GM21528 (cell line): Measurements from ENCODE around the gene AOC2.
"Not testable (repeated sequence)": the region's sequence is repeated elsewhere in the genome, so short reads cannot be mapped to it uniquely, and the experiment has no call there.

Experiments
- ATAC-seq: cut with Tn5 transposase; IDR thresholded peaks from one replicate; pipeline ENCODE4 v1.9.1; 2021; ENCODE audit warnings: mild to moderate bottlenecking, moderate library complexity; ENCODE audit not compliant: unreplicated experiment, low FRiP score

The AOC2 gene

DNA sequence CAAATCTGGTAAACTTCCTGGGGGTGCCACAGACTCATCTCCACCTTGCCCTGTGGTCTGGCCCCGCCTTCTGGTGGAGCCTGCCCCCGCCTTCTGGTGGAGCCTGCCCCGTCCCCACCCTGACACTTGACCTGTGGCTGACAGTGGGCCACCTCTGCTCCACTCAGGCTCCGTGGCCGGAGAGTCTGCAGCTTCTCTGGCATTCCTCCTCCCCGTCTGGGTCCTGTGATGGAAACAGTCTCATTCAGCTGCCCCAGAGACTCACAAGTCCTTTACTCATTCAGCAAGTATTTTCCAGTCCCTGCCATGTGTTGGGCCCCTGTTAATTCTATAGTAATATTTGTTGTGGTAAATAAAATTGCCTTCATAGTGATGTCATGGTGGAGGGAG lies 35.2 kb downstream of the AOC2 start:
- ATAC-seq: no peak

DNA sequence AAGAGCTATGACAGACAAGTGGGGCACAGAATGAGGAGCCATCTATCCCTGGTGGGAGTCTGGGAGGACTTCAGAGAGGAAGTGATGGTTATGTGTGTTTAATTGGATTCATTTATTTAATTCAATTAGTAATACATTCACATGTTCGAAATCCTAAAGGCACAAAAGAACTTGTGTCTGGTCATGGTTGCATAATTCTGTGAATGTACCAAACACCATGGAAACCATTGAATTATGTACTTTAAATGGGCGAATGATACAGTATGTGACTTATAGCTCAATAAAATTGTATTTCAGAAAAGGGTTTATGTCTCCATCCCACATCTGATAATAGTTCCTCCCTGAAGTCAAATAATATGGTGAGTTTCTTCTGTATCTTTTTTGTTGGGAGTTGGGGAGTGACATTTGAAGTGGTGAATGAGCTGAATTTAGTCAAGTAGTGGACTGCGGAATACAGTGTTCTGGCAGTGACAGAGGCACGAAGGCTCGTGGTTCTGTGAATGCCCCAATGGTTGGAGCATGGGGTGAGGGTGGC lies 36.5 kb downstream of the AOC2 start:
- no peak for ATAC-seq

DNA sequence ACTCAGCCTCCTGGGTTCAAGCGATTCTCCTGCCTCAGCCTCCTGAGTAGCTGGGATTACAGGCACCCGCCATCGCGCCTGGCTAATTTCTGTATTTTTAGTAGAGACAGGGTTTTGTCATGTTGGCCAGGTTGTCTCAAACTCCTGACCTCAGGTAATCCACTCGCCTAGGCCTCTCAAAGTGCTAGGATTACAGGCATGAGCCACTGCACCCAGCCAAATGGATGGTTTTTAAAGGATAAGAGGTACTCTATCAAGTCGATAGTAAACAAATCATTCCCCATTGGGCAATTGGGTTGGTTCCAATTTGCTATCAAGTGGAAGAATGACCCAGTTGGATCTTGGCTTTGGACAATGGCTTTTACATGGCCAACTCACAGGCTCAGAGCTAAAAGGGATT lies 37.3 kb downstream of the AOC2 start:
- ATAC-seq: not testable (repeated sequence)

DNA sequence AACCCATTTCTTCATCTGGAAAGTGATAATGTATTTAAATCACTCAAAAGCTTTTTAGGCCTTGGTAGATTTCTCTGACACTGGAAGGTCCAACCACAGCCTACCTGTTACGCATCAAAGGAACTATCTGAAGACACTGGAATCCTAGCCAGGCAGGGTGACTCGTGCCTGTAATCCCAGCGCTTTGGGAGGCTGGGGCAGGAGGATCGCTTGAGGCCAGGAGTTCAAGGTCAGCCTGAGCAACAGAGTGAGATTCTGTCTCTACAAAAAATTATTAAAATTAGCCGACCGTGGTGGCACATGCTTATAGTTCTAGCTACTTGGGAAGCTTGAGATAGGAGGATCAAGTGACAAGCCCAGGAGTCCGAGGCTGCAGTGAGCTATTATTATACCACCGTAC lies 37.8 kb downstream of the AOC2 start:
- ATAC-seq: no peak

DNA sequence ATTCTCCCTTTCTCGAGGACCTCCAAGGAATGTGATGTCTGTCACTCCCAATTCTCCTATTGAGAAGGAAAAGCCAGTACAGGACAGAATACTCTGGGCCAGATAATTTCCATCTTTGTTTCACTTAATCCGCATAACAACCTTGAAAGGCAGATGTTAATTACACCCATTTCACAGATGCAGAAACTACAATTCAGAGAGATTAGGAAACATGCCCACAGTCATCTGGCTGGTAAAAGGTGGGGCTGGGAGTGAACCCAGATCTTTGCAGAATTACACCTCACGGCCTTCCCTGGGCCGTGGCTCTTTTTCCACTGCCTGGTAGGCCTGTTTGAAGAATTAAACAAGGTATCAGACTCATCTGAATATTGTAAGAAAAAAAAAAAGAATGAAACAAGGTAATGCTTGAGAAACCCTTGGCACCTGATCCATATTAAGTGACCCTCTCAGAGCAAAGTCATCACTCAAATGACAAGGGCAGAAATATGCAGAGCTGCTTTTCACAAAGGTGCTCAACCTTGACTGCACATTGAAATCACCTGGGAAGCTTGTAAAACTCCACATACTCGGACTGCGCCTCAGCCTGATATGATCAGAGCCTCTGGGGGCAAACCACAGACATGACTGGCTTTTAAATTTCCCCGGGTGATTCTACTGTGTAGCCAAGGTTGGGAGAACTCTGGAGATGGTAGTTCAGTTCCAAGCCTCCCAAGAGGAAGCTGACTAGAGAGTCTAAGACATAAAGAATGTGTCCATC lies 39.6 kb downstream of the AOC2 start:
- ATAC-seq: no peak

DNA sequence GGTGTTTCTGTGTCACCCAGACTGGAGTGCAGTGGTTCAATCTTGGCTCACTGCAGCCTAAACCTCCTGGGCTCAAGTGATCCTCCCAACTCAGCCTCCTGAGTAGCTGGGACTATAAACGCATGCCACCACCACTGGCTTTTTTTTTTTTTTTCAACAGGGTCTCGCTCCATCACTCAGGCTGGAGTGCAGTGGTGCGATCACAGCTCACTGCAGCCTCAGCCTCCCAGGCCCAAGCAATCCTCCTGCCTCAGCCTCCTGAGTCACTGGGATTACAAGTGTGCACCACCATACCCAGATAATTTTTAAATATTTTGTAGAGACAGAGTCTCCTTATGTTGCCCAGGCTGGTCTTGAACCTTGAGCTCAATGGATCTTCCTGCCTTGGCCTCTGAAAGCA lies 41.4 kb downstream of the AOC2 start:
- not testable (repeated sequence) for ATAC-seq

DNA sequence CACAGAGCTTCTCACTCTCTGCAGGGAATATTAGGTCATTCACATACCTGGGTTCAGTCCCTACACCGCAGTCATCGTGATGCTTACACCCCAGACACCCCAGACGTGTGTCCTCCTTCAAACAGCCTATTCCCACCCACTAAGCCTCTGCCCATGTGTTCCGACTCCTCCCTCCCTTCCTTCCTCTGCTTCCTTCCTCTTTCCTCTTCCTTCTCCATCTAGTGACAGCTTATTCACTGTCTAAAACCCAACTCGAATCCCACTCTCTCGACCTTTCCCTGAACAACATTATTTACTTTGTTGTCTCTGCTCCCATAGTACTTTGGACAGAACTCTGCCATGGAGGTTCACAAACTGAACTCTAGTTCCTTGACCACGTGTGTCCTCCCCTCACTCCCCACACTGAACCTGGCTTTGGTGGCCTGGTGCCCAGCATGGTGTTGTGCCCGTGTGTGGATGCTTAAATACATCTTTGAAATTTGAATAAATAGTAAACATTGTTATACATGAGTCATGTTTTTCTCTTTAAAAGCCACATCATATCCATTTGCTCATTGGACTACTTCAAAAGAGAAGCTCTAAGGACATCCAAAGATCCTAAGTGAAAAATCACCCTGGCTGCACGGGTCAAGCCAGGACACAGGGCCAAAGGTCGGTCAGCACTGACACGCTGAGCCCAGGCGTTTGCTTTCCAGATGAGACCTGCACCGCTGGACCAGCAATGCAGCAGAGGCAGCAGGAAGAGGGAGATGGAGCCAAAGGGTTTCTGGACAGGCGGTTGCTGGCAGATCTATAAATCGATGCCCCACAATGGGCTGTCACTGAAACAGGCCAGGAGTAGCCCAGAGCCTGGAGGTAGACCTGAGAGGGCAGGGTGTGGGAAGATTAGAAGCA lies 42.1 kb downstream of the AOC2 start:
- ATAC-seq: no peak

DNA sequence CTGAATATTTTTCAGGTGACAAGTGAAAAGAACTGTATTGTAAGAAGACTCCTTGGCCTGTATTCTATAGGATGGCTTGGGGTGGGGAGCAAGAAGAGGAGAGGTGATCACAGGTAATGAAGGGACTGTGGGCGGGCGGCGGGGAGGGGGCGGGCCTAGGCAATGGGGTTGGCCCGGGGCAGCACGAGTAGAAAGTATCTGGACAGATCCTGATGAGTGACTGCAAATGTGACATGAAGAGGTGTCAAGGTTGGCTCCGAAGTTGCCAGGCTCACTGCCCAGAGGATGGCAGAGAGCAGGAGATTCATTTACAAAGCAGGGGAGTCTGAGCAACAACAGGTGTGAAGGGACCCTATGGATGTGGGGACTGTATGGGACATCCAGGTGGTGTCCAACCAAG lies 45.4 kb downstream of the AOC2 start:
- ATAC-seq: no peak

DNA sequence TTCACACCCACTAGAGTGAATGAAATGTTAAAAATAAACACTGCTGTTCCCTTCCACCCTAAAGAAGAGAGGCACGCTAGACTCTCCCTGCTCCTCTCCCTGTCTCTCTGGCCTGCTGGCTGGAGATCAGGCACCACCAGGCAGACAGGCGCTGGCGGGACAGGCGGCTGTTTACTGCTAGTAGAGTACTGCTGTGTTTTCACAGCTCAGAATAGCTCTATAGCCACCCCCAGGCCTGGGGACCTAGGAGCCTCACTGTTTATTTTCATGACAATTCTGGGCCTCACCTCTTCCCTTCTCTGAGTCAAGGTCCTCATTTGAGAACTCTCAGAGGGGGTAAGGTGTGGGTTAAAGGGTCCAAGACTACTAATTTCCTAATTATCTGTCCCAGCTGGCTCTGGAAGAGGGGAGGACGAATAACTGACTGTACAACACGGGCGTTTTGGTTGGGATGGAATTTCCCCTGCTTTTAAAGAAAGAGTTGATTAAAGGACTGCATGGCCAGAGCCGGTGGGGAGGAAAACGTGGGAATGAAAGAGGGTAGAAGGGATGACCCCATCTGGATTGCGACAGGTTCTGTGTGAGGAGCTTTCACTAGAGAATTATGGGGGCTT lies 47.3 kb downstream of the AOC2 start:
- ATAC-seq: no peak

DNA sequence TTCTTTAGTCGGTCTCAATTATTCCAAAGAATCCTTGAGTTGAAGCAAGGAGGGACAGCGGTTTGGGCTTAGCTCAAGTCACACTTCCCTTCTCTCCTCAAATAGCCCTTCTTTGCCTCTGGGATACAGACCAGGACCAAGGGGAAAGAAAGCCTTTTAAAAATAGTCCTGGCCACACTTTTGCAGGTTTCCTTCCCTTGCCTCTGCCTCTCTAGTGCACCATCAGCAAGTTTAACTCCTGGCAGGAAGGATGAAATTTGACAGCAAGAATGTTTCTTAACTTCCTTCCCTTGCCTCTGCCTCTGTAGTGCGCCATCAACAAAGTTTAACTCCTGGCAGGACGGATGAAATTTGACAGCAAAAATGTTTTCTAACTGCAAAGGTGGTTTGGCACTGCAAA lies 49.0 kb downstream of the AOC2 start:
- ATAC-seq: no peak

DNA sequence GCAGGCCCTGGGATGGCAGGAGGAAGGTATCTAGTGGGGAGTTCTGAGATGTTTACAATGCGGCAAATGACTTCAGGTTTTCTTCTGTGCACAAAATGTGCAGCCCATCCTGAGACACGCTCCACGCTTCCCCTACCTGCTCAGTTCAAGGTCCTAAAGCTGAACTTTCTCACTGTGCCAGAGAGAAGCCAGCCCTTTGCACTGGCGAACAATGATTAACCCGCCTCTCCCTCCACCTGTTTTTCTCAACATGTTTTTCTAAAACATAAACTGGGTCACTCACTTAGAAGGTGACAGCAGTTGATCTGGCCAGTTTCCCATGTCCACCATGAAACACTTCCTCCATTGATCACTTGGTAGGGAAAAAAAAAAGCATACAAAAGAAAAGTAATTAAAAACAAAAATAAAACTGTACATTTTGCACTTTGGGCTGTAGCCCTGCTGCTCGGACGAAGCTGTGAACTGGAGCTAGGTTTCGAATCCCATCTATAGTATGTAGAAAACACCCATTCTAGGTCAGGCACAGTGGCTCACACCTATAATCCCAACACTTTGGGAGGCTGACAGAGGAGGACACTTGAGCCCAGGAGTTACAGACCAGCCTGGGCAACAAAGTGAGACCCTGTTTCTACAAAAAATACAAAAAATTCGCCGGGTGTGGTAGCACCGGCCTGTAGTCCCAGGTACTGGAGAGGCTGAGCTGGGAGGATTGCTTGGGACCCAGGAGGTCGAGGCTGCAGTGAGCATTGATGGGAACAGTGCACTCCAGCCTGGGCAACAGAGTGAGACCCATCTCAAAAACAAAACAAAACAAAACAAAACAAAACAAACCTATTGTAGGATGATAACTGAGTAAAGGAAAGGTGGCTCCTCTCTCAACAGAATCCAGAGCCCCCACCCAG lies 50.2 kb downstream of the AOC2 start:
- ATAC-seq: no peak

DNA sequence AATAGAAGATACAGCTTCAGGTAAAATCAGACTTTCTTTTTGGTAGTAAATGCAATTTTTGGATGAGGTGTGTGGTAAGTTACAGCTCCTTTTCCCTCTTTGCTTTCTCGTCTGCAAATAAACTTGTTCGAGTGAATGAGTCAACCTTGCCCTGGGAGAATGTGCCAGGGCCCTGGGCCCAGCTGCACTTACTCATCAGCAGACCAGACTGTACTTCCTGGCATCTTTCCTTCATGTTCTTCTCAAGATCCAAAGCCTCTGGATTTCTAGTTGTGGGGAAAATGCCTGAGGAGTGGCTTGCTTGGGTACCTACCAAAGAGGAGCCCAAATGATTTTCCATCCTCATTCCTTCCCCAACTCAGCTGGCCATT lies 50.8 kb downstream of the AOC2 start:
- ATAC-seq: no peak

DNA sequence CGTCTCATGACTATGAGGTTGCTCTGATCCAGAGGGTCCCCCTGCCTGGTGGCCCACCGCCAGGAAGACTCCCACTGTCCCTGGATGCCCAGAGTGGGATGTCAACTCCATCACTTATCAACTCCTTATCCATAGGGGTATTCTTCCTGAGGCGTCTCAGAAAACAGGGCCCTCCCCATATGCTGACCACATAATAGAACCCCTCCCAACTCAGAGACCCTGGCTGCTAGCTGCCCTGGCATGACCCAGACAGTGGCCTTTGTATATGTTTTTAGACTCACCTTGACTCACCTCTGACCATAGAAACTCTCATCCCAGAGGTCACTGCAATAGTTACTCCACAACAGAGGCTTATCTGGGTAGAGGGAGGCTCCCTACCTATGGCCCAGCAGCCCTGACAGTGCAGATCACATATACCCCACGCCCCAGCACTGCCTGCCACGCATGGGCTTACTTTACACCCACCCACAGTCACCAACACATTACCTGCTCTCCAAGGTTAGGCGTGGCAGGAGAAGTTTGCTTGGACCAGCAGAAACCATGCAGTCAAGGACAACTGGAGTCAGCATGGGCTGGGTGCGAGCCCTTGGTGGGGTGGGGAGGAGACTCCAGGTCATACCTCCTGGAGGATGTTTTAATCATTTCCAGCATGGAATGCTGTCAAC lies 53.9 kb downstream of the AOC2 start:
- no peak for ATAC-seq

DNA sequence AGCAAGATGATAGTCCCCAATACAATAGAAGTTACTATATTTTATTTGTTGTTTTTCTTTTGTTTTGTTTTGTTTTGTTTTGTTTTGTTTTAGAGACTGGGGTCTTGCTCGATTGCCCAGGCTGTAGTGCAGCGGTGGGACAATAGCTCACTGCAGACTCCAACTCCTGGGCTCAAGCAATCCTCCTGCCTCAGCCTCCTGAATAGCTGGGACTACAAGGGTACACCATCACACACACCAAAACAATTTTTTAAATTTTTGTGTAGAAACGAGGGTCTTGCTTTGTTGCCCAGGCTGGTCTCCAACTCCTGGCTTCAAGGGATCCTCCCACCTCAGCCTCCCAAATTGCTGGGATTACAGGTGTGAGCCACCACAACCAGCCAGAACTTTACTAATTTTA lies 55.6 kb downstream of the AOC2 start:
- ATAC-seq: not testable (repeated sequence)
